Omental fat pad (tissue), 4 donors: ENCODE results near the gene IGFN1. TPM values are rescaled to one million over a fixed set of nuclear protein-coding genes. Genes with fewer than 3 reads are reported as not detected.

Experiments
- ATAC-seq: fragments of 150-250 bp; one replicate; pipeline ENCODE4 v1.9.1; 2016; ENCODE audit warnings: mild to moderate bottlenecking, moderate library complexity; ENCODE audit not compliant: low FRiP score
- DNase-seq: peaks from one replicate; pipeline ENCODE4 v3.0.0-alpha.2; 2019; ENCODE audit warnings: low spot score
- total RNA-seq, 4 donors: library from RNA; depleted of rRNA; stranded (reverse); fragments of >200 nt; gene quantifications; one replicate each; pipeline ENCODE4 v1.1.0, GENCODE V29; 2016
- TF ChIP-seq, protein P1 (sequence below), 3 donors: fragments of 450-650 bp; IDR thresholded peaks; one replicate each; pipeline ENCODE4 v1.5.1; 2016 to 2017; ENCODE audit warnings: antibody characterized with exemption in 3 of 3, mild to moderate bottlenecking in 3 of 3, moderate library complexity in 2 of 3

Gene IGFN1
- total RNA-seq, 4 donors from 2014 or later, result 0.12 TPM; not detected in 3

DNA sequence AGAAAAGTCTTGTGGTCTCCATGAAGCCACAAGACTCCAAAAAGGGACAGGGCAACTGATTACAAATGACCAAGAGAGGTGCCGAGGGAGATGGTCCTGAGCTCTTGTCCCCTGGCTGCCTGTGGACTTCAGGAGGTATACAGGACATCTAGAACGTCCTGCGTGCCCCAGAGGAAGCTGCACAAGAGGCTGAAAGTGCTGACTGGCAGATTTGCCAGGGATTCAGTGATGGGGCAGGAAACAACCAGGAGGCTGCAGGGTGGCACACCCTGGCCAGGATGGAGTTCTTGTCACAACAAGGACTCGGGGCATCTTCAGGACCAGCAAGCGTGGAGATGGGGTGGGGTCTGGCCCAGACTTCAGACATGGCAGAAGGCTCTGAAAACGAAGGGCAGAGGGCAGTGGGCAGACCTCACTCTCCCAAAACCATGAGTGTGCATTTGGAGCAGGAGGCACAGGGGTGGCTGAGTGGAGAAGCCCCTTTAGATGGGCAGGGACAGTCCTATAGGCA, 79.3 kb downstream of the IGFN1 start:
- TF ChIP-seq, protein P1, sequence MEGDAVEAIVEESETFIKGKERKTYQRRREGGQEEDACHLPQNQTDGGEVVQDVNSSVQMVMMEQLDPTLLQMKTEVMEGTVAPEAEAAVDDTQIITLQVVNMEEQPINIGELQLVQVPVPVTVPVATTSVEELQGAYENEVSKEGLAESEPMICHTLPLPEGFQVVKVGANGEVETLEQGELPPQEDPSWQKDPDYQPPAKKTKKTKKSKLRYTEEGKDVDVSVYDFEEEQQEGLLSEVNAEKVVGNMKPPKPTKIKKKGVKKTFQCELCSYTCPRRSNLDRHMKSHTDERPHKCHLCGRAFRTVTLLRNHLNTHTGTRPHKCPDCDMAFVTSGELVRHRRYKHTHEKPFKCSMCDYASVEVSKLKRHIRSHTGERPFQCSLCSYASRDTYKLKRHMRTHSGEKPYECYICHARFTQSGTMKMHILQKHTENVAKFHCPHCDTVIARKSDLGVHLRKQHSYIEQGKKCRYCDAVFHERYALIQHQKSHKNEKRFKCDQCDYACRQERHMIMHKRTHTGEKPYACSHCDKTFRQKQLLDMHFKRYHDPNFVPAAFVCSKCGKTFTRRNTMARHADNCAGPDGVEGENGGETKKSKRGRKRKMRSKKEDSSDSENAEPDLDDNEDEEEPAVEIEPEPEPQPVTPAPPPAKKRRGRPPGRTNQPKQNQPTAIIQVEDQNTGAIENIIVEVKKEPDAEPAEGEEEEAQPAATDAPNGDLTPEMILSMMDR (IDR thresholded peaks at IDR 0.05), result no peak
- ATAC-seq (no peak), DNase-seq (no peak)

DNA sequence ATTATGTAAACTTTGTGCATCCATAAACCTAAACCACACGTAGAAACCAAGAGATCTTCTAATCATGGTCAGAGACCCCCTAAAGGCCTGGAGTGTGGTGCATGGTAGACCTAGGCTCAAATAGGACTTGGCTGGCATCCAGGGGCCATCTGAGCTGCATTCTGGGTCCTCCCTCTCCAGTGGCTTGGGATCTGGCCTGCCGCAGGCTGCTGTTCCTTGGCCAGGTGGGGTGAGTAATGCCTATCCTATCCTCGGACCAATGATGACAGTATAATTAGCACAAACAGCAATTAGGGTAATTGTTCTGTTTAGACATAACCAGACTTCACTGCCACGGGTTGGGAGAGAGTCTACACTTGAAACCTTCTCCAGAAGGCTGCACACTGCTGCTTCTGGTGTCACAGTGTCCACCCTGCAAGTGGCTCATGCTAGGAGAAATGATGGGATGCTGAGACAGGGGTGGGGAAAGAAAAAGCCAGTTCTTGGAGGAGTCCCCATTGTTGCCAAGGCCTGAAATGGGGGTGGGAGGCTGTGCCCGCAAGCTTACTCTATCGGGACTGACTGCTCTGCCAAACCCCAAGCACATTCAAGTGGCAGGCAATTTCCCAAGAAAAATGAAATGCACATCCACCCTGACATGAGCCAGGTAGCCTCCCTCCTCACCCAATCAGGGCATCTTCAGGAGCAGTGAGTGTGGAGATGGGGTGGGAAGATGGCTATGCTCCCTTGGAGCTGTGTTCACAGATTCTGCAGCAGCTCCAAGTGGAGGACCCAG, 80.2 kb downstream of the IGFN1 start:
- ATAC-seq (no peak), DNase-seq (no peak)
- TF ChIP-seq, protein P1 (IDR thresholded peaks at IDR 0.05), result no peak

DNA sequence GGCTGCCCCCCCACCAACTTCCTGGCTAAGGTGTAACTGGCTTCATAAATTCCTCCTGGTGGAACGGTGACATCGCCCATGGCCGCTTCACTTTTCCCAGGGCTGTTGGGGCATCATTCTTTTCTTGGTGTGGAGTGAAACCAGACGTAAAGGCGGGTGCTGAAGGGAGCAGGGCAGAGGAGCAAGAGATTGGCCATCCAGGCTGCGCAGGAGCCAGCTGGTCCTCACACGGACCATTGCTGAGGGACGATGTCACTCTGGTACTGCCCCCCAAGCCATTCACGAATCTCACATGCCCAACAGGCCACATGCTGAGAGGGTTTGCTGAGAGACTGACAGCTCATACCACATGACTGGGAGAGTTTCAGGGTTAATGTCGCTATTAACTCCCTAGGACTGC, 82.2 kb downstream of the IGFN1 start:
- TF ChIP-seq, protein P1 (IDR thresholded peaks at IDR 0.05), result no peak
- DNase-seq, result no peak
- no peak for ATAC-seq

DNA sequence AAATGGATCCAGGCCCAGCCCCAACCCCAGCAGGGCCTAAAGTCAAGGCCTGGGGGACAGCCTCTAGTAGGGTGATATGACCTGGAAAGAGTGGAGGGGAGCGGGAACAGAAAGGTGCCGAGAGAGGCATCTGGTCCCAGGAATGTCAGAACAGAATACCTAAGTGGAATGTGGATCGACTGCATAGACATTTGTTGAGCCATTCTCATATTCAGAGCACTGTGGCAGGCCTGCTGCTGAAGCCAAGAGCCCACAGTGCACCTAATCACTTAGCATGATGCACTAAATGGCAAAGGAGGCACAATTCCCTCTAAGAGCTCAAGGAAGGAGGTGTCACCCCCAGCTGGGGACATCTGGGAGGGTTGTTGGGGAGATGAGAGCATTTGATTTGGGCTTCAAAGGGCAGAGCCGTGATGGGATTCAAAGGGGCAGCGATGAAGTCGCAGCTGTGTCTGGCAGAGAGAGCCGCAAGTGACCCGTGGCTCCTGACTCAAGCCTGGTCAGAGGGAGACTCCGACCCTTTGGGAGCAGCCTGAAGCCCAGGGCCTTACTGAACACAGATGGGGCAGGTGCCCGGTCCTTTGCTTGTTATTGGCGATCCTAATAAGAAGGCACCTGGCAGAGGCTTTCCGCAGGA, 84.1 kb downstream of the IGFN1 start:
- no peak for ATAC-seq
- DNase-seq, result no peak
- TF ChIP-seq, protein P1 (IDR thresholded peaks at IDR 0.05), result no peak

DNA sequence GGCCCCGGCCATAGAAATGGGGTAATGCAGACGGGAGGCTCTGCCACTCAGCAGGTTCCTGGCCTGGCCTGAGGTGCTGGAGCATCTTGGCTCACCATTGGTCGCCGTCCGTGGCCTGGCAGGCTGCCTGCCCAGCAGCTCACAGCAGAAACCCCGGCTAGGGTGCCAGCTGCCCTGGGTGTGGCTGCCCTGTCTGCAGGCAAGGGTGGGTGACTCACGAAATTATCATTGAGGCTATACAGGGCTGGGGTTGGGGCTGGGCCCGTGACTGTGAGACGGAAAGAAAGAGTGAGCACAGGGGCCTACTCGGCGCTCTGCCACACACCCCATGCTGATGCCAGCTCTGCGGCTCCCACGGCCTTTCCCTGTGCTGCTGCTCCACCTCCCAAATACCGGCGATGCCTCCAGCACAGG, 84.6 kb downstream of the IGFN1 start:
- TF ChIP-seq, protein P1 (IDR thresholded peaks at IDR 0.05), result no peak
- no peak for DNase-seq

DNA sequence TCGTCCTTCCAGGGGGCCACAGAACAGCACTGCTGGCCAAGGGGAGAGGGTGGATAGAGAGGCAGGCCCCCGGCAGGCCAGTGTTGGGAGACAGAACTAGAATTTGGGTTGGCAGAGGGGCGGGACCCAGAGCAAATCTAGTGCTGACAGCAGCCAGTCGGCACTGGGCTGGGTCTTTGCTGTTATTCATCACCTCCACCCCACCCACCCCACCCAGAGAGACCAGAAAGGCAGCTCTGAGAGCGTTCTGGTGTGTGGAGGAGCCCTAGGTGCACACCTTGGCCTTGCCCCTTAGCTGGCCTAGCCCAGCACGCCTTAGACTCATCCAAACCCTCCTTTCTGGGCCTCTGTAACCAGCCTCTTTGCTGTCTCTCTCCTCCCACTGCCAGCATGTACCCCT, 86.3 kb downstream of the IGFN1 start:
- ATAC-seq (no peak), DNase-seq (no peak)
- TF ChIP-seq, protein P1 (IDR thresholded peaks at IDR 0.05), result no peak

More for the DNA sequence above, 84.6 kb downstream of the IGFN1 start:
- ATAC-seq, result peak; percentile 95
